ENCODE results near the gene SMNDC1. TPM values are rescaled to one million over a fixed set of nuclear protein-coding genes. Genes with fewer than 3 reads are reported as not detected.
A peak's percentile ranks its signal among the peaks of the same experiment; 100 is the strongest.

SMNDC1 gene
- total and polyA plus RNA-seq, 2 of the 4 experiments (the other 2 are of a cell fraction), result 3.9 to 15.1 TPM

DNA sequence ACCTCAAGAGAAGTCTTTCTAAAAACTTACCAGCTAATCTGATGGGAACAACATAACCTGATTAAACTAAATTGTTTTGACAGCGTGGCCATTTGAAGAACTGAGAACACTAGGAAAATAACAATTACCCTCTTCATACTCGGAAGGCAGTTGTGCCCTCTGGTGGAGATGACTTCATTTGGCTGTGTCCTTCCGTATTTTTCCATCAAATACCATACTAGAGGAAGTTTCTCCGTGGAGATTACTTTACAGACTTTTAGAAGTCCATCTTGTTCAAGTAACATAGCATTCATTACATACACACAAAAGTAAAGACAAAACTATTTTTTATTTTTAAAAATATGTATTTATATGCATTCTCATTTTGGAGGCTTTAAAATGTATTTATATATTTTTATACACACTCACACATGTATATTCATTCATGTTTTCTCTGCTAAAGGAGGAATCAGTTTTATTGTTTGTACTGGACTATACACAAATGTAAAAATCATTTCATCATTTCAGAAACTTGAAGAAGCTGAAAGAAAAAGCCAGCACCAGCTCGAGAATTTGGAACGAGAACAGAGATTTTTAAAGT lies 25.2 kb downstream of the SMNDC1 start:
- BruUV-seq (replicated peaks), result no TSS peak
- no peak for TF ChIP-seq RCOR1 (IDR thresholded peaks at IDR 0.05; ENCODE audit: insufficient replicate concordance, low read length)
- no peak for TF ChIP-seq NFE2L2 (IDR thresholded peaks at IDR 0.05; ENCODE audit: low read depth, low read length)
- peak; percentile 98 for TF ChIP-seq SMC3 (IDR thresholded peaks at IDR 0.05; ENCODE audit: low read depth, low read length)
- TF ChIP-seq RAD21 (IDR thresholded peaks at IDR 0.05; ENCODE audit: low read length), result peak; percentile 92
- no peak for TF ChIP-seq RFX5 (IDR thresholded peaks at IDR 0.05; ENCODE audit: low read depth, low read length)
- TF ChIP-seq CEBPB (IDR thresholded peaks at IDR 0.05; ENCODE audit: low read depth, low read length), result no peak
- TF ChIP-seq, protein P1, sequence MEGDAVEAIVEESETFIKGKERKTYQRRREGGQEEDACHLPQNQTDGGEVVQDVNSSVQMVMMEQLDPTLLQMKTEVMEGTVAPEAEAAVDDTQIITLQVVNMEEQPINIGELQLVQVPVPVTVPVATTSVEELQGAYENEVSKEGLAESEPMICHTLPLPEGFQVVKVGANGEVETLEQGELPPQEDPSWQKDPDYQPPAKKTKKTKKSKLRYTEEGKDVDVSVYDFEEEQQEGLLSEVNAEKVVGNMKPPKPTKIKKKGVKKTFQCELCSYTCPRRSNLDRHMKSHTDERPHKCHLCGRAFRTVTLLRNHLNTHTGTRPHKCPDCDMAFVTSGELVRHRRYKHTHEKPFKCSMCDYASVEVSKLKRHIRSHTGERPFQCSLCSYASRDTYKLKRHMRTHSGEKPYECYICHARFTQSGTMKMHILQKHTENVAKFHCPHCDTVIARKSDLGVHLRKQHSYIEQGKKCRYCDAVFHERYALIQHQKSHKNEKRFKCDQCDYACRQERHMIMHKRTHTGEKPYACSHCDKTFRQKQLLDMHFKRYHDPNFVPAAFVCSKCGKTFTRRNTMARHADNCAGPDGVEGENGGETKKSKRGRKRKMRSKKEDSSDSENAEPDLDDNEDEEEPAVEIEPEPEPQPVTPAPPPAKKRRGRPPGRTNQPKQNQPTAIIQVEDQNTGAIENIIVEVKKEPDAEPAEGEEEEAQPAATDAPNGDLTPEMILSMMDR (conservative IDR thresholded peaks at IDR 0.05; ENCODE audit: low read depth, low read length), result peak; percentile 84
- no peak for TF ChIP-seq MAFK (IDR thresholded peaks at IDR 0.05; ENCODE audit: low read depth, low read length)
- no peak for TF ChIP-seq POLR2A (IDR thresholded peaks at IDR 0.05; ENCODE audit: low read depth, low read length)
- Histone ChIP-seq H3K4me3 (ENCODE audit: insufficient read depth, low read depth, low read length) (no peak overlapping the region), H2AK9ac (replicated peaks; ENCODE audit: low read depth, low read length, poor library complexity) (no peak overlapping the region), H4K8ac (ENCODE audit: low read depth in 2 of 2, low read length in 2 of 2) (no peak overlapping the region), H3K18ac (ENCODE audit: low read depth, low read length) (no peak overlapping the region), H3K79me1 (ENCODE audit: low read depth in 1 of 2, low read length in 2 of 2) (no peaks in the 10 kb centered on the region), H3K4me1 (ENCODE audit: control insufficient read depth, insufficient read depth, low read length) (peaks cover 1% of the 10 kb centered on the region; the same call in 1 of the 2 replicates), H3K36me3 (ENCODE audit: control insufficient read depth, insufficient read depth, low read length) (peaks cover 2% of the 10 kb centered on the region; the same call in 1 of the 2 replicates), H4K91ac (ENCODE audit: insufficient read depth, low read depth, low read length) (no peak overlapping the region), H3K14ac (replicated peaks; ENCODE audit: low read depth, low read length) (no peak overlapping the region), H4K20me1 (ENCODE audit: insufficient read depth, low read length) (no peaks in the 10 kb centered on the region), H3K27ac (ENCODE audit: insufficient read depth, low read length) (no peak overlapping the region), H2AK5ac (ENCODE audit: low read depth, low read length) (no peak overlapping the region), H2AFZ (replicated peaks; ENCODE audit: low read length, poor library complexity) (no peak overlapping the region), H3K4ac (ENCODE audit: low read depth, low read length) (no peak overlapping the region), H2BK5ac (ENCODE audit: low read depth, low read length, poor library complexity, severe bottlenecking) (no peak overlapping the region), H3K4me2 (ENCODE audit: low read depth, low read length) (peak overlapping the region; percentile 86), H3K9me1 (ENCODE audit: insufficient read depth, low read length) (no peaks in the 10 kb centered on the region), H3K56ac (ENCODE audit: extremely low read depth, insufficient read depth, low read length) (no peak overlapping the region; the same call in 1 of the 2 replicates), H4K5ac (ENCODE audit: low read depth, low read length) (no peak overlapping the region), H2BK120ac (ENCODE audit: low read depth, low read length) (no peak overlapping the region), H3K9me3 (ENCODE audit: control insufficient read depth, insufficient read depth, low read length) (no peaks in the 10 kb centered on the region), H3K23ac (ENCODE audit: low read depth, low read length) (no peak overlapping the region), H3K27me3 (ENCODE audit: control insufficient read depth, insufficient read depth, low read length) (no peaks in the 10 kb centered on the region), H2BK20ac (ENCODE audit: low read depth, low read length) (no peak overlapping the region), H2BK15ac (ENCODE audit: low read depth, low read length) (no peak overlapping the region), H3K9ac (ENCODE audit: low read depth, low read length) (no peak overlapping the region)
- dilution Hi-C loops (cut with HindIII; ENCODE audit: low sequenced_read_pairs, unreplicated experiment) (loop anchor here (25.0 kb wide), 1 partner anchor 142 kb away; no protein-coding TSS in a partner anchor), intact Hi-C loops (cut with micrococcal nuclease) (loop anchor here (1.0 to 2.0 kb wide), 4 partner anchors 53 to 395 kb away; no protein-coding TSS in a partner anchor), in situ Hi-C loops (cut with MboI; ENCODE audit: low sequenced_read_pairs) (no loop called here)
- POLR2A ChIA-PET (ENCODE audit: unreplicated experiment), result no interaction called here
- WGBS, 2 experiments (ENCODE audit: extremely low coverage in 2 of 2, insufficient read length in 1 of 2), result no CpG with 5 or more reads among the region's 6 CpGs
- peak; percentile 94 for ATAC-seq (ENCODE audit: low read depth)
- DNase-seq, result peak; percentile 71
- CTCF ChIA-PET, result interaction anchor here (0.6 to 2.2 kb wide), 16 partner anchors 10 to 395 kb away, joined by 3 to 14 read pairs (median 4); no protein-coding TSS in a partner anchor
